Keratinocyte (primary cell): ENCODE results near the gene SGIP1. TPM values are rescaled to one million over a fixed set of nuclear protein-coding genes. Genes with fewer than 3 reads are reported as not detected.

ENCODE experiments used
- DNase-seq: peaks from one replicate; pipeline ENCODE4 v3.0.0-alpha.2; 2011; ENCODE audit warnings: low read depth, missing footprints, low spot score
- FAIRE-seq: peaks from 2 replicates; lab custom pipeline; 2011; peaks lifted over from hg19 to GRCh38; lab: Jason Lieb, UNC
- H2AFZ ChIP-seq: 2 replicates; pipeline ENCODE4 v1.6.0; 2012; ENCODE audit warnings: low read length, control low read depth, inconsistent platforms; ENCODE audit not compliant: control insufficient read depth
- H3K27ac ChIP-seq: 2 replicates; pipeline ENCODE4 v1.5.1; 2011; ENCODE audit warnings: low read length; ENCODE audit not compliant: control insufficient read depth, insufficient read depth
- H3K27me3 ChIP-seq: 3 replicates; pipeline ENCODE4 v1.6.0; 2011; ENCODE audit warnings: low read length; ENCODE audit not compliant: control insufficient read depth, insufficient read depth; ENCODE audit errors: extremely low read depth
- H3K36me3 ChIP-seq, 2 experiments: 2 replicates in 1 of 2; 3 replicates in 1 of 2; pipeline ENCODE4 v1.5.1; 2011; ENCODE audit warnings: low read length in 2 of 2, mild to moderate bottlenecking in 1 of 2; ENCODE audit not compliant: control insufficient read depth in 2 of 2, insufficient read depth in 2 of 2; ENCODE audit errors: extremely low read depth in 1 of 2
- H3K4me1 ChIP-seq: 3 replicates; pipeline ENCODE4 v1.5.1; 2011; ENCODE audit warnings: low read length; ENCODE audit not compliant: control insufficient read depth, insufficient read depth; ENCODE audit errors: extremely low read depth
- H3K4me2 ChIP-seq: 3 replicates; pipeline ENCODE4 v1.6.0; 2011; ENCODE audit warnings: low read depth, low read length; ENCODE audit not compliant: control insufficient read depth, insufficient read depth; ENCODE audit errors: extremely low read depth
- H3K4me3 ChIP-seq, 3 experiments: fragments of 200-600 bp in 1 of 3; sonication (generic) in 1 of 3; 2 replicates in 2 of 3; 3 replicates in 1 of 3; pipeline ENCODE4 v1.5.1; 2011 to 2016; ENCODE audit warnings: low read length in 3 of 3, mild to moderate bottlenecking in 3 of 3, control low read depth in 2 of 3, inconsistent platforms in 1 of 3, low read depth in 1 of 3, mixed read lengths in 1 of 3, mixed run types in 1 of 3, moderate library complexity in 1 of 3; ENCODE audit not compliant: control insufficient read depth in 2 of 3, insufficient read depth in 2 of 3; ENCODE audit errors: extremely low read depth in 1 of 3
- H3K79me2 ChIP-seq: 2 replicates; pipeline ENCODE4 v1.6.0; 2012; ENCODE audit warnings: low read length; ENCODE audit not compliant: control insufficient read depth, insufficient read depth
- H3K9ac ChIP-seq: 3 replicates; pipeline ENCODE4 v1.6.0; 2011; ENCODE audit warnings: low read length; ENCODE audit not compliant: control insufficient read depth, insufficient read depth; ENCODE audit errors: extremely low read depth
- H3K9me1 ChIP-seq: 3 replicates; pipeline ENCODE4 v1.6.0; 2011; ENCODE audit warnings: low read length; ENCODE audit not compliant: control insufficient read depth, insufficient read depth; ENCODE audit errors: extremely low read depth
- H3K9me3 ChIP-seq: 2 replicates; pipeline ENCODE4 v1.5.1; 2012; ENCODE audit warnings: low read depth, low read length; ENCODE audit not compliant: control insufficient read depth
- H4K20me1 ChIP-seq: 3 replicates; pipeline ENCODE4 v1.6.0; 2011; ENCODE audit warnings: low read length; ENCODE audit not compliant: control insufficient read depth, insufficient read depth; ENCODE audit errors: extremely low read depth
- EZH2 ChIP-seq: IDR thresholded peaks from one replicate; pipeline ENCODE4 v1.6.1; 2012; ENCODE audit warnings: inconsistent platforms, mild to moderate bottlenecking, low read length, moderate library complexity
- dilution Hi-C: fragments of 300-500 bp; cut with MboI; formaldehyde crosslinking; loops from one replicate; pipeline ENCODE4 v1.7.0; 2020; ENCODE audit warnings: low sequenced_read_pairs; ENCODE audit not compliant: extremely low pct_ligation_motif_present
- polyA plus RNA-seq, 5 experiments: library from polyadenylated mRNA; depleted of rRNA in 3 of 5; stranded (reverse) in 3 of 5; stranded (forward) in 1 of 5; unstranded in 1 of 5; fragments of >200 nt; gene quantifications; 1 replicate in 1 of 5; 2 replicates in 3 of 5; 3 replicates in 1 of 5; pipeline versions ENCODE4 v1.2.1 to v1.2.3, GENCODE V29; 2011 to 2012; ENCODE audit warnings: missing spikeins in 2 of 5, low read depth in 1 of 5, low replicate concordance in 1 of 5
- TF ChIP-seq, protein P1 (sequence below), 3 experiments: IDR thresholded peaks in 1 of 3; conservative IDR thresholded peaks in 1 of 3; optimal IDR thresholded peaks in 1 of 3; 2 replicates in 2 of 3; 3 replicates in 1 of 3; pipeline versions ENCODE3 to v1.5.1; 2011; ENCODE audit warnings: low read length in 3 of 3, mild to moderate bottlenecking in 3 of 3, moderate library complexity in 2 of 3, control low read depth in 1 of 3, inconsistent platforms in 1 of 3; ENCODE audit not compliant: insufficient read depth in 2 of 3; ENCODE audit errors: extremely low read depth in 1 of 3

SGIP1 gene
- polyA plus RNA-seq, 1 donor (not counting 4 experiments of a cell fraction or from before 2014, with no cell fraction given) = 0.05 TPM

DNA sequence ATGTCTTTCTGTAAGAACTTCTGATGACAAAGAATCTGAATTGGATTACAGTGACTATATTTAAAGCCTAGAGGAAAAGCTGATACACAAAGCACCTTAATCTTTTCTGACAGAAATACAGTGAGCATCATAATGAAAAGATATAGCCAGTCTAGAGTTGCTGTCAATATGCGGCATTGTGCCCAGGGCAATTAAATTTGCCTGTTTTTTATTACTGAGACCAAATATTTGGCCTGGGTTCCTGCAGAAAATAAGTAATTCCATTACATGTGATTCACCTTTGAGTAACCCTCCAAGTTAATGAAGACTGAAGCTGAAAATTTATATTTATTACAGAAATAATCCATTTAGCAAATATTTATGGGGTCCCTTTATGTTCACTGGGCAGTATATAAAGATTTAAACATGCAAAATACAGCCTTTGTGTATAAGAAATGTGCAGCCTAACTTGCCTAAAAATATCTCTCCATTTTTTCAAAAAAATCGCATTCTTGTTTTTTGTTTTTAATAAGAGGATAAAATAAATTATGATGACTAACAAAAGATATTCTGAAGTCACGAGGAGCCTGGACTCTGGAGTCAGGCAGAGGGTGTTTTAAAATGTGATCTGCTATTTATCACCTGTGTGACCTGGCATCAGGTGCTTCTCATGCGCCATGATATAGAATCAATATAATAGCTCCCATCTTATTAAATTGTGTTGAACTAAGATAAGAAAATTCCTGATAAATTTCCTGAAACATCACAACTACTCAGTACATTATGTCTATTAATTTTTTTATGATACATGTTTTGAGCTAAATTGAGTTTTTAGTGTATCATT lies 83.6 kb downstream of the SGIP1 start:
- DNase-seq = no peak
- Histone ChIP-seq H3K9me1 (no peaks in the 10 kb centered on the region), H3K79me2 (no peaks in the 10 kb centered on the region), H4K20me1 (no peaks in the 10 kb centered on the region), H3K9ac (no peak overlapping the region), H3K4me3 (no peak overlapping the region), H3K9me3 (no peaks in the 10 kb centered on the region), H2AFZ (no peak overlapping the region), H3K4me1 (no peaks in the 10 kb centered on the region), H3K36me3 (no peaks in the 10 kb centered on the region), H3K27ac (no peak overlapping the region), H3K27me3 (no peaks in the 10 kb centered on the region), H3K4me2 (no peak overlapping the region)
- dilution Hi-C loops = no loop called here
- no peak for FAIRE-seq
- TF ChIP-seq EZH2 = no peak
- TF ChIP-seq, protein P1, sequence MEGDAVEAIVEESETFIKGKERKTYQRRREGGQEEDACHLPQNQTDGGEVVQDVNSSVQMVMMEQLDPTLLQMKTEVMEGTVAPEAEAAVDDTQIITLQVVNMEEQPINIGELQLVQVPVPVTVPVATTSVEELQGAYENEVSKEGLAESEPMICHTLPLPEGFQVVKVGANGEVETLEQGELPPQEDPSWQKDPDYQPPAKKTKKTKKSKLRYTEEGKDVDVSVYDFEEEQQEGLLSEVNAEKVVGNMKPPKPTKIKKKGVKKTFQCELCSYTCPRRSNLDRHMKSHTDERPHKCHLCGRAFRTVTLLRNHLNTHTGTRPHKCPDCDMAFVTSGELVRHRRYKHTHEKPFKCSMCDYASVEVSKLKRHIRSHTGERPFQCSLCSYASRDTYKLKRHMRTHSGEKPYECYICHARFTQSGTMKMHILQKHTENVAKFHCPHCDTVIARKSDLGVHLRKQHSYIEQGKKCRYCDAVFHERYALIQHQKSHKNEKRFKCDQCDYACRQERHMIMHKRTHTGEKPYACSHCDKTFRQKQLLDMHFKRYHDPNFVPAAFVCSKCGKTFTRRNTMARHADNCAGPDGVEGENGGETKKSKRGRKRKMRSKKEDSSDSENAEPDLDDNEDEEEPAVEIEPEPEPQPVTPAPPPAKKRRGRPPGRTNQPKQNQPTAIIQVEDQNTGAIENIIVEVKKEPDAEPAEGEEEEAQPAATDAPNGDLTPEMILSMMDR (optimal IDR thresholded peaks at IDR 0.05 in 1 of 3, IDR thresholded peaks at IDR 0.05 in 1 of 3, conservative IDR thresholded peaks at IDR 0.05 in 1 of 3; ENCODE audit: extremely low read depth in 1 of 3, insufficient read depth in 2 of 3, low read length in 3 of 3) = no peak

DNA sequence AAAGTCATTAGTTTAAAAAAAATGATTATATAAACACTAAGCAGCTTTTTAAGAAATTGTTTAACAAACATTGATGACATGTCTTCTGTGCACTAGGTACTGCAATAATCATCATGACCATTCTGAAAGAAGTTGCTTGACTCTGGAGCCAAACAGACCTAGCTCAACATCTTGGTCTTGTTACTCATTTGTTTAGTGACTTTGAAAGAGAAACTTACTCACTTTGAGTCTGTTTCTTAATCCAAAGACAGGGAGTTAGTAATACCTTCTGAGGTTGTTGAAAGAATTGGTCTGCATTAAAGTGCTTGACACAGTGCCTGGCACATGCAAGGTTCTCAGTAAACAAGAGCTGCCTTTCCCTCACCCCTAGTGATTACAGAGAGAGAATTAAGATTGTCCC lies 84.4 kb downstream of the SGIP1 start:
- Histone ChIP-seq H3K9ac (no peak overlapping the region), H2AFZ (no peak overlapping the region), H3K4me3 (no peak overlapping the region), H3K4me1 (no peaks in the 10 kb centered on the region), H3K4me2 (no peak overlapping the region), H4K20me1 (no peaks in the 10 kb centered on the region), H3K36me3 (no peaks in the 10 kb centered on the region), H3K27ac (no peak overlapping the region), H3K27me3 (no peaks in the 10 kb centered on the region), H3K9me1 (no peaks in the 10 kb centered on the region), H3K79me2 (no peaks in the 10 kb centered on the region), H3K9me3 (no peaks in the 10 kb centered on the region)
- DNase-seq = no peak
- dilution Hi-C loops = no loop called here
- no peak for TF ChIP-seq EZH2
- TF ChIP-seq, protein P1 (optimal IDR thresholded peaks at IDR 0.05 in 1 of 3, IDR thresholded peaks at IDR 0.05 in 1 of 3, conservative IDR thresholded peaks at IDR 0.05 in 1 of 3; ENCODE audit: extremely low read depth in 1 of 3, insufficient read depth in 2 of 3, low read length in 3 of 3) = no peak
- no peak for FAIRE-seq
